ENCODE measurements around the gene CNPY3. TPM values are rescaled to one million over a fixed set of nuclear protein-coding genes. Genes with fewer than 3 reads are reported as not detected.
"Not testable (repeated sequence)": the region's sequence is repeated elsewhere in the genome, so short reads cannot be mapped to it uniquely, and the experiment has no call there.

Gene CNPY3
- total and polyA plus RNA-seq, 2 of the 13 experiments (the other 11 are each of a cell fraction or from before 2014, with no cell fraction given), result 42.3 to 60.2 TPM

DNA sequence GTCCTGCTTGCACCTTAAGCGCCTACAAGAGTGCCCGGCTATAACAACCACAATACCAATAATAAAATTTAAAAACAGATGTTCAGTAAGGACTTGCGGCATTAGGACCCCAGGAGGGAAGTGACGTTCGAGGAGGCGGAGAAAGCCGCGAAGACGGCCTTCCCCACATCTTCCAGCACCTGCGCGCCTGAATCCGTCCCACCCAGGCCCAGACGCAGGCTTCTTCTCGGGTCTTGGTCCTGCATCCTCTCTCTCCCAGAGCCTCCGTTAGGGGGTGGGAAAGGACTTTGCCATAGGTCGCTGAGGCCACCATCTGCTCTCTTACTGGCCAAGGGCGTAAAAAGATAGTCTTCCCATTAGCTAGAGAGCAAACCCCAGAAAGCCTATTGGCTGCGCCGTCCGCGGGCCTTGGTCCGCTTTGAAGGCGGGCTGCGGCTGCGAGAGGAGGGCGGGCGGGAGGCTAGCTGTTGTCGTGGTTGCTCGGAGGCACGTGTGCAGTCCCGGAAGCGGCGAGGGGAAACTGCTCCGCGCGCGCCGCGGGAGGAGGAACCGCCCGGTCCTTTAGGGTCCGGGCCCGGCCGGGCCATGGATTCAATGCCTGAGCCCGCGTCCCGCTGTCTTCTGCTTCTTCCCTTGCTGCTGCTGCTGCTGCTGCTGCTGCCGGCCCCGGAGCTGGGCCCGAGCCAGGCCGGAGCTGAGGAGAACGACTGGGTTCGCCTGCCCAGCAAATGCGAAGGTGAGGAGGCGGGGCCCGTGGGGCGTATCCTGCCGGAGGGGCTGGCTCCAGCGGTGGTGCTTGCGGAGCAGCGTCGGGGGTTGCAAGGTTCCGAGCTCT, at the start of gene CNPY3 (continued):
- TF ChIP-seq DR1 (CRISPR knock-in tag; IDR thresholded peaks at IDR 0.05) (no peak; the same call in none of the 2 replicates), ZNF543 (CRISPR knock-in tag; IDR thresholded peaks at IDR 0.05) (peak; percentile 98), TAF15 (IDR thresholded peaks at IDR 0.05; ENCODE audit: low read depth, low read length, poor library complexity, severe bottlenecking) (peak; percentile 74), SIX1 (CRISPR knock-in tag; IDR thresholded peaks at IDR 0.05; ENCODE audit: borderline replicate concordance) (no peak), PHF20 (CRISPR knock-in tag; IDR thresholded peaks at IDR 0.05) (peak; percentile 88), ZNF232 (CRISPR knock-in tag; IDR thresholded peaks at IDR 0.05; ENCODE audit: borderline replicate concordance) (peak; percentile 97), ZBTB37 (CRISPR knock-in tag; IDR thresholded peaks at IDR 0.05) (no peak), ZNF569 (CRISPR knock-in tag; IDR thresholded peaks at IDR 0.05; ENCODE audit: borderline replicate concordance) (peak; percentile 99; the same call in 1 of the 2 replicates)

DNA sequence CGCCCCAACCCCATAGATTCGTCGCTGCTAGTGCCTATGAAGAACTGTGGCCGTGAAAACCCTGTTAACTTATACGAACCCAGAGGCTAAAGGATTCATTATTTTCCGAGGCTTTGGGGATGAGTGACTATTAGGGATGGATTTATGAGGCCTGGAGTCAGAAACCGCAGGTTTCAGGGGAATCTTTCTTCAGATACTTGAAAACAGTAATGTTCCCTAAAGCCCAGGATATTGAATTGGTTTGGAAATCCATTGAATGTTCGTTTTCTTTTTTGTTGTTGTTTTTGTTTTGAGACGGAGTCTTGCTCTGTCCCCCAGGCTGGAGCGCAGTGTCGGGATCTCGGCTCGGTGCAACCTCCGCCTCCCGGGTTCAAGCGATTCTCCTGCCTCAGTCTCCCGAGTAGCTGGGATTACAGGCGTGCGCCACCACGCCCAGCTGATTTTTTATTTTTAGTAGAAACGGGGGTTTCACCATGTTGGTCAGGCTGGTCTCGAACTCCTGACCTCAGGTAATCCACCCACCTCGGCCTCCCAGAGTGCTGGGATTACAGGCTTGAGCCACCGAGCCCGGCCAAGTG, 49.0 kb upstream of the CNPY3 start:
- POLR2A ChIA-PET, result interaction anchor here (0.8 to 6.4 kb wide), 28 partner anchors 10 to 1093 kb away, joined by 3 to 147 read pairs (median 4); partner anchors contain the start of genes BICRAL, CNPY3, CUL7 and GNMT
- peak; percentile 42 for TF ChIP-seq RBFOX2 (IDR thresholded peaks at IDR 0.05; ENCODE audit: low read depth, low read length)
- TF ChIP-seq, protein P1, sequence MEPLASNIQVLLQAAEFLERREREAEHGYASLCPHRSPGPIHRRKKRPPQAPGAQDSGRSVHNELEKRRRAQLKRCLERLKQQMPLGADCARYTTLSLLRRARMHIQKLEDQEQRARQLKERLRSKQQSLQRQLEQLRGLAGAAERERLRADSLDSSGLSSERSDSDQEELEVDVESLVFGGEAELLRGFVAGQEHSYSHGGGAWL (CRISPR knock-in tag; IDR thresholded peaks at IDR 0.05), result 0 out of 2 replicates have a peak, but pooled peaks have one; percentile 29
- TF ChIP-seq MTA1 (CRISPR knock-in tag; IDR thresholded peaks at IDR 0.05; ENCODE audit: borderline replicate concordance), result 0 out of 2 replicates have a peak, but pooled peaks have one; percentile 11
- peak; percentile 23; the same call in 1 of the 2 replicates for TF ChIP-seq ZNF598 (CRISPR knock-in tag; IDR thresholded peaks at IDR 0.05; ENCODE audit: borderline replicate concordance)
- peak; percentile 23; the same call in 1 of the 2 replicates for TF ChIP-seq IRF9 (CRISPR knock-in tag; IDR thresholded peaks at IDR 0.05; ENCODE audit: borderline replicate concordance)
- TF ChIP-seq ZNF124 (CRISPR knock-in tag; IDR thresholded peaks at IDR 0.05), result 0 out of 2 replicates have a peak, but pooled peaks have one; percentile 11
- 0 out of 2 replicates have a peak, but pooled peaks have one; percentile 7 for TF ChIP-seq MYPOP (CRISPR knock-in tag; IDR thresholded peaks at IDR 0.05)
- TF ChIP-seq GZF1 (CRISPR knock-in tag; IDR thresholded peaks at IDR 0.05), result 0 out of 2 replicates have a peak, but pooled peaks have one; percentile 8
- peak; percentile 16; the same call in 1 of the 2 replicates for TF ChIP-seq ZNF343 (CRISPR knock-in tag; IDR thresholded peaks at IDR 0.05)

More for the DNA sequence above, 49.0 kb upstream of the CNPY3 start:
- ATAC-seq; H2AFZ ChIP-seq (ENCODE audit: low read length); H3K9me3 ChIP-seq (ENCODE audit: low read length); FAIRE-seq; CTCF ChIA-PET (ENCODE audit: low intra/inter-chr PET ratio, low total read pairs); H3K27me3 ChIP-seq (ENCODE audit: control insufficient read depth in 1 of 2, insufficient read depth in 2 of 2, low read length in 2 of 2); DNase-seq (ENCODE audit: low spot score); in situ Hi-C loops (cut with HindIII; ENCODE audit: extremely low pct_ligation_motif_present, low pct_unique_long_range_greater_than_20kb); intact Hi-C loops (cut with micrococcal nuclease; ENCODE audit: unreplicated experiment): not testable (repeated sequence)
- Histone ChIP-seq H3K4me3 (replicated peaks in 1 of 3; ENCODE audit: insufficient read depth in 1 of 3, low read depth in 2 of 3, low read length in 3 of 3) (peak overlapping the region; percentile 85 to 92 (median 89)), H4K20me1 (ENCODE audit: insufficient read depth, low read length) (peaks cover 11% of the 10 kb centered on the region), H3K27ac (ENCODE audit: extremely low read length, insufficient read depth, low read length) (peak overlapping the region; percentile 93), H3K9ac (ENCODE audit: insufficient read depth, low read depth, low read length) (peak overlapping the region; percentile 97), H3K79me2 (ENCODE audit: insufficient read depth, low read length) (peaks cover 42% of the 10 kb centered on the region), H3K4me2 (ENCODE audit: low read depth, low read length) (peak overlapping the region; percentile 84), H3K36me3 (replicated peaks in 1 of 2; ENCODE audit: control insufficient read depth in 1 of 2, insufficient read depth in 2 of 2, low read length in 2 of 2) (peaks cover 21 to 32% of the 10 kb centered on the region in 2 experiments), H3K4me1 (ENCODE audit: insufficient read depth, low read length) (peaks cover 69% of the 10 kb centered on the region)
- WGBS (ENCODE audit: low lambda C conversion rate), result 15% methylated on average over 25 of the region's 25 CpGs
- BruUV-seq (replicated peaks), result TSS peak; percentile 83
